ENCODE measurements around the gene DHRS13.
"Not testable (repeated sequence)": the region's sequence is repeated elsewhere in the genome, so short reads cannot be mapped to it uniquely, and the experiment has no call there.

The DHRS13 gene

DNA sequence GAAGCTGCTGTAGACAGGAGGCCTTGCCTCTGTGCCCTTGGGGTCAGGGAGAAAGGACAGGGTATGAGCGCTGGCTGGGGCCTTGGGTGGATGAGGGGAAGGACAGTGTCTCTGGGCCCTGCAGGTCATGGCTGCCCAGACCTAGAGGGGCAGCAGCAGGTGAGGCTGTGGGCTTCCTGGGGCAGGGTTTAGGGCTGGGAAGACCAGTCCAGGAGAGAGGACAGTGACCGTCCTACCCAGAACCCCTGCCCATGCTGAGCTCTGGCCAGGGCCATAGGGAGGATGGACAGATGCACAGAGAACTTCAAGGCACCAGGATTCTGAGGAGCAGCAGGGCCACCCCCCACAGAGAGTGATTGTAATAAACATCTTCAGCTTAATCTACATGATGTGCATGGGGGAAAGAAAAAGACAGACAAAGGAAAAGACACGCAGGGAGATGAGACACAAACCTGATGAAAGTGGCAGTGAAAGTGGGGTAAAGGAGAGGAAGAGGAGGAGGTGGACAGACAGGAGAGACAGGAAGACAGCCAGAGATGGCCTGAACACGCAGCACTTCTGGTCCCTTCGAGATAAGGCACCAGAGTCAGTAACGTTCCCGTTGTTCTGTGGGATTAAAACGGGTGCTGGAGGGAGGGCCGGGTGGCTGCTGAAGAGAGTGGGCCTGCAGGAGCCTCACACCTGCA lies 22.9 kb downstream of the DHRS13 start:
- Histone ChIP-seq H3K27ac (ENCODE audit: low read depth, low read length) (no peak overlapping the region), H3K9me3 (ENCODE audit: control insufficient read depth, insufficient read depth, low read length) (no peaks in the 10 kb centered on the region), H3K9ac (ENCODE audit: low read depth, low read length) (no peak overlapping the region), H3K4me3 (ENCODE audit: low read depth, low read length) (no peak overlapping the region), H3K27me3 (ENCODE audit: control insufficient read depth, insufficient read depth, low read length) (no peaks in the 10 kb centered on the region), H3K4me1 (ENCODE audit: control insufficient read depth, insufficient read depth, low read length) (0 out of 2 replicates have a peak, but pooled peaks cover 2% of the 10 kb centered on the region), H3K36me3 (ENCODE audit: control insufficient read depth, insufficient read depth, low read length) (peaks cover 58% of the 10 kb centered on the region)

DNA sequence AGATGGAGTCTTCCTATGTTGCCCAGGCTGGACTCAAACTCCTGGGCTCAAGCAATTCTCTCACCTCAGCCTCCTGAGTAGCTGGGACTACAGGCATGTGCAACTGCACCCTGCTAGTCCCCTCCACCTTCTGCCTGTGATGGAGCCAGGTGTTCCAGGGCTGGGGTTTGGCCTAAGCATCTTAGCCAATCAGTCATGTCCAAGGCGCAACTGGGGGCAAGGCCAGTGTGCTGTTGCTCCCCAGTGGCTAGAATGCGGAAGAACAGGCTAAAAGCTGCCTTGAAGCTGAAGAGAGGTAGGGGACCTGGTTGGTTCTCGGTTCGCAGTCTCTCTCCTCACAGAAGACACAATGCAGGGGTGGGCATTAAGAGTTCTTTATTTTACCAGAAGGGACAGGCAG lies 23.9 kb downstream of the DHRS13 start:
- Histone ChIP-seq H3K36me3 (ENCODE audit: control insufficient read depth, insufficient read depth, low read length) (peaks cover 47% of the 10 kb centered on the region), H3K4me1 (ENCODE audit: control insufficient read depth, insufficient read depth, low read length) (0 out of 2 replicates have a peak, but pooled peaks cover 2% of the 10 kb centered on the region)

DNA sequence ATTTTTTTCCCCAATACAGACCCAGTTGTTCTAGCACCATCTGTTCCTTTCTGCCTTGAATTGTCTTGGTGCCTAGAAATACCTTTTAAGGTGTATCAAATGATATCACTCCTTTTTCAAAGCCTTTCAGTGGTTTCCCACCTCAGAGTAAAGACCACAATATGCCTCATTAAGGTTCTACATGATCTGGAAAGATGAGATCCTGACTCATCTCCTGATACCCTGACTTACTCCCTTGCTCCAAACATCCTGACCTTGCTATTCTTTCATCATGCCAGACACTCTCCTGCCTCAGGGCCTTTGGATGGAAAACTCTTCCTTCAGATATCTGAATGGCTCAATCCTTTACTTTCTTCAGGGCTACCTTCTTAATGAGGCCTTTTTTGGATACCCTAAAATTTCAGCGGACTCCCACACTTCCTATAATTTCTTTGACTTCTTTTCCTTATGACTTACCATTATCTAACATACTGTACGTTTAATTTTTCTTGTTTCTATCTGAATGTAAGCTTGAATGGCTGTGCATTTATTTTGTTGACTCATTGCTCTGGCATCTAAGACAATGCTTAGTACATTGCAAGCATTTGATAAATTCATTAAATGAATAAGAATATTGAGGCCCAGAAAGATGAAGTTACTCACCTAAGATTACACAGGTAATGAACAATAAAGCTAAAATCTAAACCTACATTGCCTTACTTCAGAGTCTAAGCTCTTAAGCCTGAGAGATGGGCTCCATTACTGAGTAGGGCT lies 24.5 kb downstream of the DHRS13 start:
- no peaks in the 10 kb centered on the region for H3K9me3 ChIP-seq (ENCODE audit: control insufficient read depth, insufficient read depth, low read length)
- peaks cover 45% of the 10 kb centered on the region for H3K36me3 ChIP-seq (ENCODE audit: control insufficient read depth, insufficient read depth, low read length)
- H3K27me3 ChIP-seq (ENCODE audit: control insufficient read depth, insufficient read depth, low read length): no peaks in the 10 kb centered on the region
- H3K27ac ChIP-seq (ENCODE audit: low read depth, low read length): no peak overlapping the region
- H3K9ac ChIP-seq (ENCODE audit: low read depth, low read length): no peak overlapping the region
- 0 out of 2 replicates have a peak, but pooled peaks cover 2% of the 10 kb centered on the region for H3K4me1 ChIP-seq (ENCODE audit: control insufficient read depth, insufficient read depth, low read length)
- H3K4me3 ChIP-seq (ENCODE audit: low read depth, low read length): no peak overlapping the region

More for the DNA sequence above, 23.9 kb downstream of the DHRS13 start:
- Histone ChIP-seq H3K4me3 (ENCODE audit: low read depth, low read length) (no peak overlapping the region), H3K9ac (ENCODE audit: low read depth, low read length) (no peak overlapping the region), H3K27ac (ENCODE audit: low read depth, low read length) (no peak overlapping the region), H3K9me3 (ENCODE audit: control insufficient read depth, insufficient read depth, low read length) (no peaks in the 10 kb centered on the region), H3K27me3 (ENCODE audit: control insufficient read depth, insufficient read depth, low read length) (no peaks in the 10 kb centered on the region)

DNA sequence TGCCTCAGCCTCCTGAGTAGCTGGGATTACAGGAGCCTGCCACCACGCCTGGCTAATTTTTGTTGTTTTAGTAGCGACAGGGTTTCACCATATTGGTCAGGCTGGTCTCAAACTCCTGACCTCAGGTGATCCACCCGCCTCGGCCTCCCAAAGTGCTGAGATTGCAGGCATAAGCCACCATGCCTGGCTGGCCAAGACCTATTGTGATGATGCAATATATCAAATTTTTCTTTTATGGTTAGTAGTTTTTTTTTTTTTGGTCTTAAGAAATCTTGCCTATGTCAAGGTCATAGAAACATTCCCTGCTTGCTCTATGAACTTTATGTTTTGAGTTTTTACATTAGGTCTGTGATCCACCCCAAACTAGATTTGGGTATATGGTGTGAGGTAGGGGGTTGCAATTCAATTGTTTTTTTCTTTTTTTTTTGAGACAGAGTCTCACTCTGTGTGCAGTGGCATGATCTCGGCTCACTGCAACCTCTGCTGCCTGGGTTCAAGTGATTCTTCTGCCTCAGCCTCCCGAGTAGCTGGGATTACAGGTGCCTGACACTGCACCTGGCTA lies 25.6 kb downstream of the DHRS13 start:
- H3K27ac ChIP-seq (ENCODE audit: low read depth, low read length); H3K9me3 ChIP-seq (ENCODE audit: control insufficient read depth, insufficient read depth, low read length); H3K4me1 ChIP-seq (ENCODE audit: control insufficient read depth, insufficient read depth, low read length); H3K9ac ChIP-seq (ENCODE audit: low read depth, low read length); H3K27me3 ChIP-seq (ENCODE audit: control insufficient read depth, insufficient read depth, low read length); H3K4me3 ChIP-seq (ENCODE audit: low read depth, low read length): not testable (repeated sequence)
- H3K36me3 ChIP-seq (ENCODE audit: control insufficient read depth, insufficient read depth, low read length): peaks cover 34% of the 10 kb centered on the region

DNA sequence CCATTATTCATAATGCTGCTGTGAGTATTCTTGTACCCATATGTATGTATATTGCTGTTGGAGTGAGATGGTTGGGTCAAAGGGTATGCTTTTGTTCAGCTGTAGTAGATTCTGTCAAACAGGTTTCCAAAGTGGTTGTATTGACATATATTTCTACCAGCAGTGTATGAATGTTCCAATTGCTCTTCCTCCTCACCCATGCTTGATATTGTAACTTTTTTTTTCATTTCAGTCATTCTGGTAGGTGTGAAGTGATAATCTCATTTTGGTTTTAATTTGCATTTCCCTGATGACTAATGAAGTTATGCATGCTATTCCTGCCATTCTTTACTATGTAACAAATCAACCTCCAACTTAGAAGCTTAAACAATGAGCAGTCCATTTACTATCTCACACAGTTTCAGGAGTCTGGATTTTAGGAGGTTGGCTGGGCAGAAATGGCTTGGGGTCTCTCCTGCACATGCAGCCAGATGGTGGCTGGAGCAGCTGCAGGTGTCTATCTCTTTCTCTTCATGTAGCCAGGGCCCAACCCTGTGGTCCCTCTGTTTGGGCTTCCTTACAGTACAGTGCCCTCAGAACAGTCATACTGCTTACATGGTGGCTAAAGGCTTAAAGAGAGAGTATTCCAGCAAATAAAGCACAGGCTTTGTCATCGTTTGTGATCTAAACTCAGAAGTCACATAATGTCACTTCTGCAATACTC lies 26.9 kb downstream of the DHRS13 start:
- no peaks in the 10 kb centered on the region for H3K9me3 ChIP-seq (ENCODE audit: control insufficient read depth, insufficient read depth, low read length)
- H3K27me3 ChIP-seq (ENCODE audit: control insufficient read depth, insufficient read depth, low read length): no peaks in the 10 kb centered on the region
- peaks cover 22% of the 10 kb centered on the region for H3K36me3 ChIP-seq (ENCODE audit: control insufficient read depth, insufficient read depth, low read length)
- H3K27ac ChIP-seq (ENCODE audit: low read depth, low read length): no peak overlapping the region
- 0 out of 2 replicates have a peak, but pooled peaks cover 2% of the 10 kb centered on the region for H3K4me1 ChIP-seq (ENCODE audit: control insufficient read depth, insufficient read depth, low read length)
- H3K9ac ChIP-seq (ENCODE audit: low read depth, low read length): no peak overlapping the region
- no peak overlapping the region for H3K4me3 ChIP-seq (ENCODE audit: low read depth, low read length)

- Histone ChIP-seq H3K27ac (ENCODE audit: low read depth, low read length) (no peak overlapping the region), H3K9ac (ENCODE audit: low read depth, low read length) (no peak overlapping the region), H3K9me3 (ENCODE audit: control insufficient read depth, insufficient read depth, low read length) (no peaks in the 10 kb centered on the region), H3K4me3 (ENCODE audit: low read depth, low read length) (no peak overlapping the region), H3K4me1 (ENCODE audit: control insufficient read depth, insufficient read depth, low read length) (0 out of 2 replicates have a peak, but pooled peaks cover 2% of the 10 kb centered on the region), H3K27me3 (ENCODE audit: control insufficient read depth, insufficient read depth, low read length) (no peaks in the 10 kb centered on the region), H3K36me3 (ENCODE audit: control insufficient read depth, insufficient read depth, low read length) (peaks cover 10% of the 10 kb centered on the region; the same call in 1 of the 2 replicates)
These were observed 28.1 kb downstream of the DHRS13 start for GRCh38 chr17:28874750-28875149.

DNA sequence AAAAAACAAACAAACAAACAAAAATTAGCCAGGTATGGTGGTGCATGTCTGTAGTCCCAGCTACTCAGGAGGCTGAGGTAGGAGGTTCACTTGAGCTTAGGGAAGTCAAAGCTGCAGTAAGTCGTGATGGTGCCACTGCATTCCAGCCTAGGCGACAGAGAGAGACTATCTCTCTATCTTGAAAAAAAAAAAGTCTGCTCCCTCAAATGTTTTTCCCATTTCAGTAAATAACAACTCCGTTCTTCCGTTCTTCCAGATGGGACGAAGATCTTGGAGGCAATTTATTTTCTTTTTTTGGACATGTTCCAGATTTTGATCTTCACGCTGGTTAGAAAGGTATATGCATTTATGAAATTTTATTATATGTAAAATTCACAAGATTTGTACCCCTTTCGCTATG lies 29.0 kb downstream of the DHRS13 start:
- H3K36me3 ChIP-seq (ENCODE audit: control insufficient read depth, insufficient read depth, low read length): peaks cover 3% of the 10 kb centered on the region; the same call in 1 of the 2 replicates
- no peaks in the 10 kb centered on the region for H3K27me3 ChIP-seq (ENCODE audit: control insufficient read depth, insufficient read depth, low read length)
- no peak overlapping the region for H3K27ac ChIP-seq (ENCODE audit: low read depth, low read length)
- 0 out of 2 replicates have a peak, but pooled peaks cover under 1% of the 10 kb centered on the region for H3K4me1 ChIP-seq (ENCODE audit: control insufficient read depth, insufficient read depth, low read length)
- no peak overlapping the region for H3K9ac ChIP-seq (ENCODE audit: low read depth, low read length)
- no peak overlapping the region for H3K4me3 ChIP-seq (ENCODE audit: low read depth, low read length)
- no peaks in the 10 kb centered on the region for H3K9me3 ChIP-seq (ENCODE audit: control insufficient read depth, insufficient read depth, low read length)

DNA sequence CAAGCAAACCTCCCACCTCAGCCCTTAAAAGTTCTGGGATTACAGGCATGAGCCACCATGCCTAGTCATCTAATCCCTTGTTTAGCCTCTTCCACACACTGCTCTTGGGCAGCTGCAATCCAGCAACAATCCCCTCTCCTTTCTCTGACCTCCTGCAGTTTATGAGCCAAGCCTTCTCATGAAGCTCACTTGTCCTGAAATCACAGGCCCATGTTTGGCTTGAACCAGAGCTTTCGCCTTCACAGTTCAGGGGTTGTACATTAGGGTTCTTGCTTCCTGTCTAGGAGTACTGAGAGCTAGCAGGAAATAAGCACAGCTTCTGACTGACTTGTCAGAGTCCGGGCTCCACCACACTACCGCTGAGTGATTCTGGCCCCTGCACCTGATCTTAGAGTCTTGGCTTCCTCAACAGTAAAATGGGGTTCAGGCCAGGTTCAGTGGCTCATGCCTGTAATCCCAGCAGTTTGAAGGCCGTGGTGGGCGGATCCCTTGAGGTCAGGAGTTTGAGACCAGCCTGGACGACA lies 31.8 kb downstream of the DHRS13 start:
- H3K4me3 ChIP-seq (ENCODE audit: low read depth, low read length): no peak overlapping the region
- H3K36me3 ChIP-seq (ENCODE audit: control insufficient read depth, insufficient read depth, low read length): no peaks in the 10 kb centered on the region
- H3K9me3 ChIP-seq (ENCODE audit: control insufficient read depth, insufficient read depth, low read length): no peaks in the 10 kb centered on the region
- H3K9ac ChIP-seq (ENCODE audit: low read depth, low read length): no peak overlapping the region
- no peak overlapping the region for H3K27ac ChIP-seq (ENCODE audit: low read depth, low read length)
- H3K4me1 ChIP-seq (ENCODE audit: control insufficient read depth, insufficient read depth, low read length): no peaks in the 10 kb centered on the region
- H3K27me3 ChIP-seq (ENCODE audit: control insufficient read depth, insufficient read depth, low read length): no peaks in the 10 kb centered on the region

GRCh38 chr17:28867276-28867675 lies 35.6 kb downstream of the DHRS13 start:
- H3K9me3 ChIP-seq (ENCODE audit: control insufficient read depth, insufficient read depth, low read length): no peaks in the 10 kb centered on the region
- H3K27me3 ChIP-seq (ENCODE audit: control insufficient read depth, insufficient read depth, low read length): no peaks in the 10 kb centered on the region
- H3K27ac ChIP-seq (ENCODE audit: low read depth, low read length): no peak overlapping the region
- H3K4me1 ChIP-seq (ENCODE audit: control insufficient read depth, insufficient read depth, low read length): no peaks in the 10 kb centered on the region
- H3K4me3 ChIP-seq (ENCODE audit: low read depth, low read length): no peak overlapping the region
- H3K9ac ChIP-seq (ENCODE audit: low read depth, low read length): no peak overlapping the region
- H3K36me3 ChIP-seq (ENCODE audit: control insufficient read depth, insufficient read depth, low read length): no peaks in the 10 kb centered on the region

GRCh38 chr17:28865946-28866752 lies 36.7 kb downstream of the DHRS13 start:
- H3K4me3 ChIP-seq (ENCODE audit: low read depth, low read length): no peak overlapping the region
- H3K36me3 ChIP-seq (ENCODE audit: control insufficient read depth, insufficient read depth, low read length): no peaks in the 10 kb centered on the region
- no peak overlapping the region for H3K9ac ChIP-seq (ENCODE audit: low read depth, low read length)
- H3K27ac ChIP-seq (ENCODE audit: low read depth, low read length): no peak overlapping the region
- no peaks in the 10 kb centered on the region for H3K9me3 ChIP-seq (ENCODE audit: control insufficient read depth, insufficient read depth, low read length)
- no peaks in the 10 kb centered on the region for H3K4me1 ChIP-seq (ENCODE audit: control insufficient read depth, insufficient read depth, low read length)
- no peaks in the 10 kb centered on the region for H3K27me3 ChIP-seq (ENCODE audit: control insufficient read depth, insufficient read depth, low read length)
